ENCODE data around the gene EXOC4. TPM values are rescaled to one million over a fixed set of nuclear protein-coding genes. Genes with fewer than 3 reads are reported as not detected.

The EXOC4 gene
- total and polyA plus RNA-seq, 2 donors (not counting 3 experiments of a cell fraction or from before 2014, with no cell fraction given), result 20.3 to 73.1 TPM

- dilution Hi-C loops (cut with MboI; ENCODE audit: extremely low pct_ligation_motif_present, low sequenced_read_pairs), result no loop called here
- TF ChIP-seq POLR2AphosphoS5 (IDR thresholded peaks at IDR 0.05; ENCODE audit: insufficient read depth, low read depth, low read length) (no peak), EZH2 (IDR thresholded peaks at IDR 0.05; ENCODE audit: borderline replicate concordance, low read depth, low read length, severe bottlenecking) (no peak), GATA2 (IDR thresholded peaks at IDR 0.05; ENCODE audit: insufficient read depth, insufficient read length, low read depth, low read length) (no peak)
Measured at GRCh38 chr7:133520248-133520647, 267.4 kb downstream of the EXOC4 start.

GRCh38 chr7:133522501-133522900, 269.6 kb downstream of the EXOC4 start:
- no peak overlapping the region for H3K4me3 ChIP-seq (replicated peaks in 1 of 3; ENCODE audit: insufficient read depth in 1 of 3, low read depth in 1 of 3, low read length in 3 of 3)
- FAIRE-seq, result no peak
- H3K4me2 ChIP-seq (ENCODE audit: insufficient read depth, low read length), result no peak overlapping the region
- no peaks in the 10 kb centered on the region for H3K36me3 ChIP-seq (ENCODE audit: control insufficient read depth in 2 of 2, extremely low read depth in 1 of 2, insufficient read depth in 2 of 2, low read length in 2 of 2)
- intact Hi-C loops (cut with micrococcal nuclease), result no loop called here
- no peak overlapping the region for H2AFZ ChIP-seq (ENCODE audit: low read depth, low read length)
- H3K9ac ChIP-seq (replicated peaks; ENCODE audit: extremely low read depth, insufficient read depth, low read length), result no peak overlapping the region
- H3K9me3 ChIP-seq (replicated peaks; ENCODE audit: control insufficient read depth, insufficient read depth, low read length), result no peaks in the 10 kb centered on the region
- DNase-seq (ENCODE audit: low read depth, low spot score), result no peak
- no peaks in the 10 kb centered on the region for H3K79me2 ChIP-seq (ENCODE audit: control insufficient read depth, insufficient read depth, low read length)
- no peaks in the 10 kb centered on the region for H3K9me1 ChIP-seq (replicated peaks; ENCODE audit: control insufficient read depth, extremely low read depth, insufficient read depth, low read length)
- TF ChIP-seq EZH2 (IDR thresholded peaks at IDR 0.05; ENCODE audit: borderline replicate concordance, low read depth, low read length, severe bottlenecking), result no peak
- TF ChIP-seq CTCF (IDR thresholded peaks at IDR 0.05; ENCODE audit: extremely low read depth in 1 of 2, insufficient read depth in 1 of 2, low read depth in 1 of 2, low read length in 2 of 2), result no peak
- TF ChIP-seq JUN (IDR thresholded peaks at IDR 0.05; ENCODE audit: borderline replicate concordance, insufficient read depth, insufficient read length, low read depth), result no peak
- TF ChIP-seq MAX (IDR thresholded peaks at IDR 0.05; ENCODE audit: insufficient read depth, insufficient read length), result no peak
- no peak for TF ChIP-seq POLR2A (IDR thresholded peaks at IDR 0.05; ENCODE audit: low read depth, low read length)
- TF ChIP-seq MYC (IDR thresholded peaks at IDR 0.05; ENCODE audit: low read depth, low read length), result no peak
- no peak for TF ChIP-seq POLR2AphosphoS5 (IDR thresholded peaks at IDR 0.05; ENCODE audit: insufficient read depth, low read depth, low read length)
- no peak for TF ChIP-seq FOS (IDR thresholded peaks at IDR 0.05; ENCODE audit: borderline replicate concordance, insufficient read depth, low read length)
- TF ChIP-seq GATA2 (IDR thresholded peaks at IDR 0.05; ENCODE audit: insufficient read depth, insufficient read length, low read depth, low read length), result no peak
- no peaks in the 10 kb centered on the region for H3K4me1 ChIP-seq (ENCODE audit: control insufficient read depth, extremely low read depth, insufficient read depth, low read length)
- ChIA-PET POLR2A (no interaction called here), CTCF (no interaction called here)
- no peaks in the 10 kb centered on the region for H3K27me3 ChIP-seq (ENCODE audit: control insufficient read depth in 2 of 2, insufficient read depth in 2 of 2, low read length in 2 of 2)
- dilution Hi-C loops (cut with MboI; ENCODE audit: extremely low pct_ligation_motif_present, low sequenced_read_pairs), result no loop called here
- BruUV-seq (replicated peaks), result no TSS peak
- H4K20me1 ChIP-seq (replicated peaks; ENCODE audit: control insufficient read depth, extremely low read depth, insufficient read depth, low read length), result no peaks in the 10 kb centered on the region
- H3K27ac ChIP-seq (ENCODE audit: insufficient read depth, low read depth, low read length), result no peak overlapping the region

More at GRCh38 chr7:133520248-133520647, 267.4 kb downstream of the EXOC4 start:
- no peaks in the 10 kb centered on the region for H3K9me1 ChIP-seq (replicated peaks; ENCODE audit: control insufficient read depth, extremely low read depth, insufficient read depth, low read length)
- no peak overlapping the region for H3K4me3 ChIP-seq (replicated peaks in 1 of 3; ENCODE audit: insufficient read depth in 1 of 3, low read depth in 1 of 3, low read length in 3 of 3)
- FAIRE-seq (no peak), DNase-seq (ENCODE audit: low read depth, low spot score) (no peak)
- H3K27me3 ChIP-seq (ENCODE audit: control insufficient read depth in 2 of 2, insufficient read depth in 2 of 2, low read length in 2 of 2), result no peaks in the 10 kb centered on the region
- no peak overlapping the region for H3K4me2 ChIP-seq (ENCODE audit: insufficient read depth, low read length)
- POLR2A ChIA-PET, result no interaction called here
- no peaks in the 10 kb centered on the region for H4K20me1 ChIP-seq (replicated peaks; ENCODE audit: control insufficient read depth, extremely low read depth, insufficient read depth, low read length)
- H3K4me1 ChIP-seq (ENCODE audit: control insufficient read depth, extremely low read depth, insufficient read depth, low read length), result no peaks in the 10 kb centered on the region
- H3K9me3 ChIP-seq (replicated peaks; ENCODE audit: control insufficient read depth, insufficient read depth, low read length), result no peaks in the 10 kb centered on the region
- no TSS peak for BruUV-seq (replicated peaks)
- H3K27ac ChIP-seq (ENCODE audit: insufficient read depth, low read depth, low read length), result no peak overlapping the region
- CTCF ChIA-PET, result interaction anchor here (0.8 to 1.6 kb wide), 2 partner anchors 15 to 30 kb away, joined by 3 to 4 read pairs; no protein-coding TSS in a partner anchor
- intact Hi-C loops (cut with micrococcal nuclease), result no loop called here
- no peaks in the 10 kb centered on the region for H3K79me2 ChIP-seq (ENCODE audit: control insufficient read depth, insufficient read depth, low read length)
- H3K36me3 ChIP-seq (ENCODE audit: control insufficient read depth in 2 of 2, extremely low read depth in 1 of 2, insufficient read depth in 2 of 2, low read length in 2 of 2), result no peaks in the 10 kb centered on the region
- no peak overlapping the region for H3K9ac ChIP-seq (replicated peaks; ENCODE audit: extremely low read depth, insufficient read depth, low read length)
- no peak overlapping the region for H2AFZ ChIP-seq (ENCODE audit: low read depth, low read length)
